Spleen (tissue), 11 donors: Measurements from ENCODE around the gene CNKSR3. TPM values are rescaled to one million over a fixed set of nuclear protein-coding genes. Genes with fewer than 3 reads are reported as not detected.

Source experiments
- DNase-seq: peaks from one replicate; pipeline ENCODE4 v3.0.0-alpha.2; 2020
- H3K27ac ChIP-seq, 8 donors: fragments of 200-600 bp; sonication (generic) in 7 of 8; 1 replicate in 4 of 8; 2 replicates in 4 of 8; pipeline versions ENCODE4 v1.5.0 to v1.8.0; 2016 to 2021; ENCODE audit warnings: inconsistent platforms in 4 of 8, mild to moderate bottlenecking in 4 of 8, moderate library complexity in 1 of 8
- H3K27me3 ChIP-seq, 7 donors: fragments of 200-600 bp; sonication (generic) in 6 of 7; replicated peaks in 1 of 7; 1 replicate in 4 of 7; 2 replicates in 3 of 7; pipeline versions ENCODE4 v1.5.0 to v1.8.0; 2016 to 2021; ENCODE audit warnings: inconsistent platforms in 3 of 7, mild to moderate bottlenecking in 1 of 7
- H3K36me3 ChIP-seq, 6 donors: fragments of 200-600 bp; sonication (generic) in 5 of 6; 1 replicate in 4 of 6; 2 replicates in 2 of 6; pipeline versions ENCODE4 v1.5.0 to v1.8.0; 2016 to 2021; ENCODE audit warnings: inconsistent platforms in 2 of 6
- H3K4me1 ChIP-seq, 6 donors: fragments of 200-600 bp; sonication (generic) in 5 of 6; 1 replicate in 3 of 6; 2 replicates in 3 of 6; pipeline versions ENCODE4 v1.5.0 to v1.8.0; 2016 to 2021; ENCODE audit warnings: inconsistent platforms in 3 of 6
- H3K4me3 ChIP-seq, 8 donors: fragments of 200-600 bp; sonication (generic) in 7 of 8; 1 replicate in 4 of 8; 2 replicates in 4 of 8; pipeline versions ENCODE4 v1.5.0 to v1.8.0; 2016 to 2021; ENCODE audit warnings: inconsistent platforms in 4 of 8, mild to moderate bottlenecking in 4 of 8, moderate library complexity in 2 of 8
- H3K9me3 ChIP-seq, 8 donors: fragments of 200-600 bp; sonication (generic) in 7 of 8; 1 replicate in 4 of 8; 2 replicates in 4 of 8; pipeline versions ENCODE4 v1.5.0 to v1.8.0; 2016 to 2021; ENCODE audit warnings: inconsistent platforms in 4 of 8
- CTCF ChIP-seq, 11 experiments: fragments of 200-600 bp in 7 of 11; fragments of 450-650 bp in 4 of 11; sonication (generic) in 4 of 11; IDR thresholded peaks in 8 of 11; conservative IDR thresholded peaks in 3 of 11; 1 replicate in 7 of 11; 2 replicates in 4 of 11; pipeline versions ENCODE4 v1.4.0 to v1.8.0; 2016 to 2021; ENCODE audit warnings: antibody characterized with exemption in 11 of 11, inconsistent platforms in 4 of 11, mild to moderate bottlenecking in 1 of 11
- POLR2A ChIP-seq, 3 donors: fragments of 450-650 bp; IDR thresholded peaks; one replicate each; pipeline ENCODE4 v1.5.1; 2017; ENCODE audit warnings: antibody characterized with exemption in 3 of 3, mild to moderate bottlenecking in 1 of 3
- POLR2AphosphoS5 ChIP-seq, 3 donors: sonication (generic); formaldehyde crosslinking; IDR thresholded peaks; one replicate each; pipeline ENCODE4 v1.5.1; 2017; ENCODE audit warnings: antibody characterized with exemption in 3 of 3
- WGBS, 5 donors: extraction: QIAGEN DNeasy Blood & Tissue Kit in 3 of 5; methylation state at CpG; one replicate each; pipeline versions ENCODE4 v1.1.5 to v1.1.7; 2013 to 2018; 5-methylcytosine and 5-hydroxymethylcytosine counted together
- intact Hi-C: fragments of 100-400 bp; cut with DNase I; formaldehyde crosslinking; loops from one replicate; pipeline ENCODE4 v1.15.0; 2023; ENCODE audit warnings: low total_unique reads
- polyA plus RNA-seq, 3 donors: library from polyadenylated mRNA; stranded (reverse); fragments of 200-250 nt; gene quantifications; one replicate each; pipeline ENCODE4 v1.2.1, GENCODE V29; 2013
- total RNA-seq, 7 donors: library from RNA; depleted of rRNA in 3 of 7; stranded (reverse); fragments of >200 nt in 3 of 7; fragmentation: NEBNext Ultra II Directional in 4 of 7; extraction: Animal tissue kit (Norgen Biotek cat#: 25700) in 4 of 7; gene quantifications; one replicate each; pipeline versions ENCODE4 v1.1.0 to v1.2.1, GENCODE V29; 2016 to 2021
- donor health status: healthy with polysubstance abuse.
- donor health status: DM: no; HTN: no; CAD: no; lungs with moderate emphysema.
- donor health status: DM: no; HTN: no; CAD: no.
- donor health status: Bipolar disorder and iron deficiency.
- donor health status: healthy.
- donor health status: DM: no; HTN: no; CAD: no.
- donor health status: DM: yes; HTN: yes; CAD: no.

CNKSR3 gene
- total and polyA plus RNA-seq, 10 donors = 1.7 to 45.0 (median 18.0) TPM

DNA sequence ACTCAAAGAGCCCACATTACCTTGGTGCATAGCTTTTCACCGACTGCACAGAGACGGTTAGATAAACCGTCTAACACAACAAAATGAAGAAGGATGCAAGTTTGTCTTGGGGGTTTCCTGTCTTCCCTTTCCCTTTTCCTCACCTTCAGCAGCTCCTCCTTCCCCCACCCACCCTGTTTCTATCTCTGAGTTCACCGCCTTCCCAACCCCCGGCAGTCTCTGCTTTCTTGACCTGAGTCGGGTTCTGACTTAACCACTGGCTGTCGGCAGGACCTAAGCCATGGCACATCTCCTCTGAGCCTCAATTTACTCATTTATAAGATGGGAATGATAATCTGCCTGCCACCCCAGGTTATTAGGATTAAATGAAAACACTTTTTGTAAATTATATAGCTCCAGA is 25.8 kb upstream of the CNKSR3 start:
- no peak overlapping the region for H3K4me3 ChIP-seq
- no peaks in the 10 kb centered on the region for H3K27me3 ChIP-seq
- H3K27ac ChIP-seq = no peak overlapping the region
- WGBS, 5 donors = 81 to 95% (median 90%) methylated on average over 7 of the region's 7 CpGs
- TF ChIP-seq POLR2AphosphoS5 (IDR thresholded peaks at IDR 0.05) = no peak
- no peak for TF ChIP-seq CTCF (IDR thresholded peaks at IDR 0.05 in 8 of 11, conservative IDR thresholded peaks at IDR 0.05 in 3 of 11)
- no peak for TF ChIP-seq POLR2A (IDR thresholded peaks at IDR 0.05)
- H3K36me3 ChIP-seq = no peaks in the 10 kb centered on the region
- no peaks in the 10 kb centered on the region for H3K4me1 ChIP-seq
- intact Hi-C loops = no loop called here
- no peaks in the 10 kb centered on the region for H3K9me3 ChIP-seq
- no peak for DNase-seq

GRCh38 chr6:154535851-154536250 is 25.4 kb upstream of the CNKSR3 start:
- intact Hi-C loops = no loop called here
- no peak for TF ChIP-seq CTCF (IDR thresholded peaks at IDR 0.05 in 8 of 11, conservative IDR thresholded peaks at IDR 0.05 in 3 of 11)
- no peak for TF ChIP-seq POLR2AphosphoS5 (IDR thresholded peaks at IDR 0.05)
- TF ChIP-seq POLR2A (IDR thresholded peaks at IDR 0.05) = no peak
- no peaks in the 10 kb centered on the region for H3K27me3 ChIP-seq
- DNase-seq = no peak
- 84 to 93% (median 89%) methylated on average over 2 of the region's 2 CpGs for WGBS, 5 donors
- H3K9me3 ChIP-seq = no peaks in the 10 kb centered on the region
- H3K36me3 ChIP-seq = no peaks in the 10 kb centered on the region
- H3K4me3 ChIP-seq = no peak overlapping the region
- no peaks in the 10 kb centered on the region for H3K4me1 ChIP-seq
- no peak overlapping the region for H3K27ac ChIP-seq

DNA sequence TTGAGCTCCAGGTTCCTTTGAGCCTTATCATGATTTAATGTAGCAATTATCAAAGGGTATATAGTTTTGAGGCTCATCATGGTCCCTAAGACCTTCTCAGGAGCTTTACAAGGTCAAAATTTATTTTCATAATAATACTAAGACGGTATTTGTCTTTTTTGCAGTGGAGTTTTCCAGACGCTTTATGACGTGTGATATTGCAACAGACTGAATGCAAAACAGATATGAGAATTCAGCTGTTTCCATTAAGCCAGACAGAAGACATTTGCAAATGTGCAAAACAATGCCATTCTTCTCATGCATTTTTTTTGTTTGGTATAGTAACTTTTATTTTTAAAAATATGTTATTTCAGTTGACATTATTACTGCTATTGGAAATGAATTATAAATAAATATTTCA is 24.7 kb upstream of the CNKSR3 start:
- TF ChIP-seq POLR2A (IDR thresholded peaks at IDR 0.05) (no peak), POLR2AphosphoS5 (IDR thresholded peaks at IDR 0.05) (no peak), CTCF (IDR thresholded peaks at IDR 0.05 in 8 of 11, conservative IDR thresholded peaks at IDR 0.05 in 3 of 11) (no peak)
- intact Hi-C loops = no loop called here
- 87 to 94% (median 90%) methylated on average over 3 of the region's 3 CpGs for WGBS, 5 donors
- no peak for DNase-seq
- H3K27me3 ChIP-seq = no peaks in the 10 kb centered on the region
- no peak overlapping the region for H3K27ac ChIP-seq
- no peaks in the 10 kb centered on the region for H3K4me1 ChIP-seq
- H3K4me3 ChIP-seq = no peak overlapping the region
- H3K36me3 ChIP-seq = no peaks in the 10 kb centered on the region
- H3K9me3 ChIP-seq = no peaks in the 10 kb centered on the region

- H3K27me3 ChIP-seq = no peaks in the 10 kb centered on the region
- intact Hi-C loops = no loop called here
- no peaks in the 10 kb centered on the region for H3K36me3 ChIP-seq
- no peaks in the 10 kb centered on the region for H3K4me1 ChIP-seq
- 78 to 91% (median 83%) methylated on average over 2 of the region's 2 CpGs for WGBS, 5 donors
- no peaks in the 10 kb centered on the region for H3K9me3 ChIP-seq
- no peak for DNase-seq
- no peak for TF ChIP-seq POLR2AphosphoS5 (IDR thresholded peaks at IDR 0.05)
- no peak for TF ChIP-seq POLR2A (IDR thresholded peaks at IDR 0.05)
- no peak for TF ChIP-seq CTCF (IDR thresholded peaks at IDR 0.05 in 8 of 11, conservative IDR thresholded peaks at IDR 0.05 in 3 of 11)
- no peak overlapping the region for H3K27ac ChIP-seq
- H3K4me3 ChIP-seq = no peak overlapping the region
These were observed 24.0 kb upstream of the CNKSR3 start for GRCh38 chr6:154534531-154534930.
